Lung (tissue), 12 donors: ENCODE measurements around the gene GSG1L2. TPM values are rescaled to one million over a fixed set of nuclear protein-coding genes. Genes with fewer than 3 reads are reported as not detected.

Source experiments
- ATAC-seq: fragments of 200-7000 bp; cut with Tn5 transposase; one replicate; pipeline ENCODE4 v1.9.1; 2020; ENCODE audit warnings: moderate number of reproducible peaks; ENCODE audit not compliant: insufficient read depth, low FRiP score
- DNase-seq, 3 donors: peaks; one replicate each; pipeline ENCODE4 v3.0.0-alpha.2; 2013 to 2017
- H3K27ac ChIP-seq, 2 donors: one replicate each; pipeline ENCODE4 v1.5.1; 2013; ENCODE audit warnings: mild to moderate bottlenecking in 2 of 2, moderate library complexity in 2 of 2, control low read depth in 1 of 2, inconsistent platforms in 1 of 2, low read depth in 1 of 2, low read length in 1 of 2
- H3K27me3 ChIP-seq, 3 donors: one replicate each; pipeline ENCODE4 v1.5.1; 2013; ENCODE audit warnings: low read length in 2 of 3; ENCODE audit not compliant: control insufficient read depth in 3 of 3, insufficient read depth in 3 of 3
- H3K36me3 ChIP-seq, 4 donors: one replicate each; pipeline ENCODE4 v1.5.1; 2013; ENCODE audit warnings: low read length in 4 of 4, mild to moderate bottlenecking in 1 of 4, moderate library complexity in 1 of 4; ENCODE audit not compliant: control insufficient read depth in 4 of 4, insufficient read depth in 4 of 4
- H3K4me1 ChIP-seq, 5 donors: one replicate each; pipeline ENCODE4 v1.5.1; 2013; ENCODE audit warnings: low read length in 5 of 5, mild to moderate bottlenecking in 2 of 5, moderate library complexity in 1 of 5; ENCODE audit not compliant: control insufficient read depth in 5 of 5, insufficient read depth in 5 of 5
- H3K4me3 ChIP-seq: one replicate; pipeline ENCODE4 v1.5.1; 2013; ENCODE audit warnings: mild to moderate bottlenecking, control low read depth, moderate library complexity
- H3K9ac ChIP-seq, 2 donors: one replicate each; pipeline ENCODE4 v1.5.1; 2013; ENCODE audit warnings: low read length in 2 of 2, control low read depth in 1 of 2; ENCODE audit not compliant: insufficient read depth in 1 of 2
- H3K9me3 ChIP-seq, 4 donors: one replicate each; pipeline ENCODE4 v1.5.1; 2013; ENCODE audit warnings: low read length in 3 of 4, mild to moderate bottlenecking in 1 of 4, moderate library complexity in 1 of 4; ENCODE audit not compliant: control insufficient read depth in 4 of 4, insufficient read depth in 3 of 4
- WGBS, 2 donors: extraction: QIAGEN DNeasy Blood & Tissue Kit; methylation state at CpG; one replicate each; pipeline ENCODE4 v1.1.7; 2013; 5-methylcytosine and 5-hydroxymethylcytosine counted together
- polyA plus RNA-seq, 2 donors: library from polyadenylated mRNA; stranded (reverse); fragments of 200-250 nt; gene quantifications; one replicate each; pipeline ENCODE4 v1.2.1, GENCODE V29; 2013
- total RNA-seq, 2 donors: library from RNA; depleted of rRNA in 1 of 2; stranded (reverse); fragments of >200 nt in 1 of 2; gene quantifications; one replicate each; pipeline ENCODE4 v1.2.1, GENCODE V29; 2014 to 2021
- TF ChIP-seq, protein P1 (sequence below): IDR thresholded peaks from 2 replicates; pipeline ENCODE4 v1.5.1; 2012; ENCODE audit warnings: mild to moderate bottlenecking; ENCODE audit errors: control extremely low read depth, extremely low read depth
- donor health status: control.
- donor health status: control.
- donor health status: Bipolar disorder and iron deficiency.
- donor health status: healthy.
- donor health status: DM: yes; HTN: yes; CAD: no.

Gene GSG1L2
- total and polyA plus RNA-seq, 4 donors: not detected

- no peak for ATAC-seq
- H3K4me1 ChIP-seq: no peaks in the 10 kb centered on the region
- WGBS, 2 donors: 84 to 93% methylated on average over 3 of the region's 3 CpGs
These were observed 41.3 kb downstream of the GSG1L2 start for GRCh38 chr17:9780552-9780951.

GRCh38 chr17:9776911-9777310 lies 45.0 kb downstream of the GSG1L2 start:
- no peak for DNase-seq
- WGBS, 2 donors: 91 to 96% methylated on average over 9 of the region's 9 CpGs
- H3K36me3 ChIP-seq: no peaks in the 10 kb centered on the region

More at GRCh38 chr17:9780552-9780951, 41.3 kb downstream of the GSG1L2 start:
- Histone ChIP-seq H3K9ac (no peak overlapping the region), H3K4me3 (no peak overlapping the region), H3K27ac (no peak overlapping the region), H3K9me3 (peaks cover 0 to 9% (median 0%) of the 10 kb centered on the region in 4 donors), H3K27me3 (peaks cover 0 to 2% (median 0%) of the 10 kb centered on the region in 3 donors), H3K36me3 (no peaks in the 10 kb centered on the region)
- DNase-seq: no peak
- TF ChIP-seq, protein P1, sequence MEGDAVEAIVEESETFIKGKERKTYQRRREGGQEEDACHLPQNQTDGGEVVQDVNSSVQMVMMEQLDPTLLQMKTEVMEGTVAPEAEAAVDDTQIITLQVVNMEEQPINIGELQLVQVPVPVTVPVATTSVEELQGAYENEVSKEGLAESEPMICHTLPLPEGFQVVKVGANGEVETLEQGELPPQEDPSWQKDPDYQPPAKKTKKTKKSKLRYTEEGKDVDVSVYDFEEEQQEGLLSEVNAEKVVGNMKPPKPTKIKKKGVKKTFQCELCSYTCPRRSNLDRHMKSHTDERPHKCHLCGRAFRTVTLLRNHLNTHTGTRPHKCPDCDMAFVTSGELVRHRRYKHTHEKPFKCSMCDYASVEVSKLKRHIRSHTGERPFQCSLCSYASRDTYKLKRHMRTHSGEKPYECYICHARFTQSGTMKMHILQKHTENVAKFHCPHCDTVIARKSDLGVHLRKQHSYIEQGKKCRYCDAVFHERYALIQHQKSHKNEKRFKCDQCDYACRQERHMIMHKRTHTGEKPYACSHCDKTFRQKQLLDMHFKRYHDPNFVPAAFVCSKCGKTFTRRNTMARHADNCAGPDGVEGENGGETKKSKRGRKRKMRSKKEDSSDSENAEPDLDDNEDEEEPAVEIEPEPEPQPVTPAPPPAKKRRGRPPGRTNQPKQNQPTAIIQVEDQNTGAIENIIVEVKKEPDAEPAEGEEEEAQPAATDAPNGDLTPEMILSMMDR: no peak

DNA sequence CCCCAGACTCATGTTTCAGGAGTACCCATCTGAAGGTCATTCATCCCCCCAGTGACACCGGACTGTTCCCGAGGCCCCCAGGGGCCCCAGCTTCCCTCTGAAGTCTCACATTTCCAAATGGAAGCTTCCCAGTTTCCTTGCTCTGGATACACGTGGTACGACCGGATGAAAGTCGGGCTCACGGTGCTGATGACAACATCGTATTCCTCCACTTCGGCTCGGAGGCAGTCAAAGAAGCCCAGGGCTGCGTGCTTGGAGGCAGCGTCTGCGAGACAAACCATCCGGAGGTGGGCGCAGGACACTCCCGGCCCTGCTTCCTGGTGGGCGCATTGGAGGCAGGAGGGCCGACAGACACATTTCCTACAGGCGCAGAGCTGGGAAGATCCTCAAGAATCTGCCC lies 49.2 kb downstream of the GSG1L2 start:
- no peak overlapping the region for H3K27ac ChIP-seq
- no peak overlapping the region for H3K4me3 ChIP-seq
- H3K4me1 ChIP-seq: no peaks in the 10 kb centered on the region
- no peaks in the 10 kb centered on the region for H3K27me3 ChIP-seq
- no peak for DNase-seq
- H3K9ac ChIP-seq: no peak overlapping the region
- TF ChIP-seq, protein P1: no peak
- peaks cover 0 to 9% (median 0%) of the 10 kb centered on the region in 4 donors for H3K9me3 ChIP-seq
- no peaks in the 10 kb centered on the region for H3K36me3 ChIP-seq
- 74 to 81% methylated on average over 19 of the region's 19 CpGs for WGBS, 2 donors
- no peak for ATAC-seq

More at GRCh38 chr17:9776911-9777310, 45.0 kb downstream of the GSG1L2 start:
- H3K27ac ChIP-seq: no peak overlapping the region
- ATAC-seq: no peak
- no peak overlapping the region for H3K4me3 ChIP-seq
- no peaks in the 10 kb centered on the region for H3K4me1 ChIP-seq
- no peak overlapping the region for H3K9ac ChIP-seq
- peaks cover 0 to 2% (median 0%) of the 10 kb centered on the region in 3 donors for H3K27me3 ChIP-seq
- TF ChIP-seq, protein P1: no peak
- peaks cover 0 to 9% (median 0%) of the 10 kb centered on the region in 4 donors for H3K9me3 ChIP-seq

DNA sequence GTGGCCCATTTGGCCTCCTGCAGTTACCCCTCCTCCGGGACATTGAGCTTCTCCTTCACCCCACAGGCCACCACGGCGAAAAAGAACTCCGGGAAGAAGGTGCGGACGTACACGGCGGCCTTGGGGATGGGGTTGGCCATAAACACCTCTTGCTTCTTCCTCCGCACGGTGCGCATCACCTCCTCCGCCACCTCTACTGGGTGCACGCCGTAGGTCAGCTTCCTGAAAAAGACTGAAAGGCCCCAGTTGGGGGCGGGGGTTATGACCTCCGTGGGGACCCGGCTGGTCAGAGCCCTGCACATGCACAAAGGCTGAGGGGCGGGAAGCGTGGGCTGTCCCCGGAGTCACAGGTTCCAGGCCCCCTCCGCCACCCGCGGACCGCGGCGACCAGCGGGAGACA lies 50.4 kb downstream of the GSG1L2 start:
- ATAC-seq (no peak), DNase-seq (no peak)
- WGBS, 2 donors: 93% methylated on average over 27 of the region's 27 CpGs

More for the DNA sequence above, 50.4 kb downstream of the GSG1L2 start:
- H3K27me3 ChIP-seq: peaks cover 0 to 2% (median 2%) of the 10 kb centered on the region in 3 donors
- H3K36me3 ChIP-seq: no peaks in the 10 kb centered on the region
- peaks cover 0 to 6% (median 0%) of the 10 kb centered on the region in 4 donors for H3K9me3 ChIP-seq
- no peaks in the 10 kb centered on the region for H3K4me1 ChIP-seq
- TF ChIP-seq, protein P1: no peak
- H3K4me3 ChIP-seq: no peak overlapping the region
- no peak overlapping the region for H3K27ac ChIP-seq
- H3K9ac ChIP-seq: no peak overlapping the region
